Measurements from ENCODE around the gene MAP7D1. TPM values are rescaled to one million over a fixed set of nuclear protein-coding genes. Genes with fewer than 3 reads are reported as not detected.
"Not testable (repeated sequence)": the region's sequence is repeated elsewhere in the genome, so short reads cannot be mapped to it uniquely, and the experiment has no call there.

Gene MAP7D1
- total RNA-seq, 2 experiments from 2014 or later = 122 to 133 TPM

GRCh38 chr1:36179220-36179600 is 23.2 kb downstream of the MAP7D1 start:
- CTCF ChIA-PET = interaction anchor here (1.4 kb wide), 1 partner anchor 30 kb away, joined by 5 read pairs; the partner anchor contains the start of gene TRAPPC3
- POLR2A ChIA-PET = no interaction called here
- ATAC-seq = no peak
- H3K4me3 Mint-ChIP-seq = no peak overlapping the region
- H3K27ac Mint-ChIP-seq = no peak overlapping the region
- no peaks in the 10 kb centered on the region for H3K4me1 Mint-ChIP-seq
- no peak for DNase-seq
- H3K9me3 Mint-ChIP-seq (ENCODE audit: low read depth) = no peaks in the 10 kb centered on the region
- intact Hi-C loops (cut with DNase I, micrococcal nuclease) = no loop called here
- peaks cover 34% of the 10 kb centered on the region for H3K36me3 Mint-ChIP-seq (ENCODE audit: low read depth)
- no peaks in the 10 kb centered on the region for H3K27me3 Mint-ChIP-seq

GRCh38 chr1:36182734-36183133 is 26.8 kb downstream of the MAP7D1 start:
- Mint-ChIP-seq H3K27ac (no peak overlapping the region), H3K4me1 (no peaks in the 10 kb centered on the region)
- POLR2A ChIA-PET = interaction anchor here (1.8 kb wide), 1 partner anchor 33 kb away, joined by 9 read pairs; no protein-coding TSS in a partner anchor

GRCh38 chr1:36183309-36183856 is 27.4 kb downstream of the MAP7D1 start:
- H3K9me3 Mint-ChIP-seq (ENCODE audit: low read depth) = no peaks in the 10 kb centered on the region

More at GRCh38 chr1:36182734-36183133, 26.8 kb downstream of the MAP7D1 start:
- H3K4me3 Mint-ChIP-seq = no peak overlapping the region
- DNase-seq (no peak), ATAC-seq (peak; percentile 34)
- no peaks in the 10 kb centered on the region for H3K9me3 Mint-ChIP-seq (ENCODE audit: low read depth)
- CTCF ChIA-PET = interaction anchor here (0.8 to 1.2 kb wide), 3 partner anchors 14 to 103 kb away, joined by 3 to 8 read pairs (median 3); no protein-coding TSS in a partner anchor
- intact Hi-C loops (cut with DNase I, micrococcal nuclease) = no loop called here
- H3K27me3 Mint-ChIP-seq = no peaks in the 10 kb centered on the region
- H3K36me3 Mint-ChIP-seq (ENCODE audit: low read depth) = peaks cover 24% of the 10 kb centered on the region

GRCh38 chr1:36187800-36188593 is 32.0 kb downstream of the MAP7D1 start:
- ChIA-PET CTCF (interaction anchor here (0.6 to 3.6 kb wide), 29 partner anchors 14 to 299 kb away, joined by 3 to 52 read pairs (median 3); partner anchors contain the start of genes MAP7D1, THRAP3 and TRAPPC3), POLR2A (interaction anchor here (0.8 kb wide), 1 partner anchor 27 kb away, joined by 5 read pairs; no protein-coding TSS in a partner anchor)
- Mint-ChIP-seq H3K4me3 (no peak overlapping the region), H3K36me3 (ENCODE audit: low read depth) (no peaks in the 10 kb centered on the region), H3K27me3 (no peaks in the 10 kb centered on the region), H3K27ac (peak overlapping the region; percentile 56), H3K4me1 (peaks cover 4% of the 10 kb centered on the region), H3K9me3 (ENCODE audit: low read depth) (no peaks in the 10 kb centered on the region)
- peak; percentile 99 for ATAC-seq
- intact Hi-C loops (cut with DNase I, micrococcal nuclease) = loop anchor here (1.0 kb wide), 4 partner anchors 36 to 97 kb away; partner anchors contain the start of genes TRAPPC3 (in 2 of the 2) and THRAP3 (in 1 of the 2)
- DNase-seq = peak; percentile 87

More at GRCh38 chr1:36183309-36183856, 27.4 kb downstream of the MAP7D1 start:
- Mint-ChIP-seq H3K27me3 (no peaks in the 10 kb centered on the region), H3K4me3 (no peak overlapping the region), H3K4me1 (peaks cover 4% of the 10 kb centered on the region), H3K27ac (peak overlapping the region; percentile 67), H3K36me3 (ENCODE audit: low read depth) (peaks cover 23% of the 10 kb centered on the region)
- ATAC-seq (no peak), DNase-seq (no peak)
- CTCF ChIA-PET = interaction anchor here (0.8 to 1.3 kb wide), 4 partner anchors 15 to 102 kb away, joined by 3 to 8 read pairs (median 3); no protein-coding TSS in a partner anchor
- POLR2A ChIA-PET = interaction anchor here (0.5 to 1.8 kb wide), 2 partner anchors 33 to 45 kb away, joined by 3 to 9 read pairs; no protein-coding TSS in a partner anchor
- intact Hi-C loops (cut with DNase I, micrococcal nuclease) = no loop called here

GRCh38 chr1:36196805-36197204 is 40.8 kb downstream of the MAP7D1 start:
- H3K4me1 Mint-ChIP-seq; H3K27me3 Mint-ChIP-seq; H3K4me3 Mint-ChIP-seq; DNase-seq; H3K9me3 Mint-ChIP-seq (ENCODE audit: low read depth); ATAC-seq; intact Hi-C loops (cut with DNase I, micrococcal nuclease); H3K36me3 Mint-ChIP-seq (ENCODE audit: low read depth); H3K27ac Mint-ChIP-seq: not testable (repeated sequence)
- ChIA-PET POLR2A (interaction anchor here (0.7 kb wide), 1 partner anchor 89 kb away, joined by 3 read pairs; no protein-coding TSS in a partner anchor), CTCF (interaction anchor here (0.6 kb wide), 1 partner anchor 48 kb away, joined by 3 read pairs; no protein-coding TSS in a partner anchor)

GRCh38 chr1:36198641-36199040 is 42.7 kb downstream of the MAP7D1 start:
- intact Hi-C loops (cut with DNase I, micrococcal nuclease) = no loop called here

GRCh38 chr1:36199934-36200741 is 44.2 kb downstream of the MAP7D1 start:
- no peak overlapping the region for H3K4me3 Mint-ChIP-seq
- no peaks in the 10 kb centered on the region for H3K36me3 Mint-ChIP-seq (ENCODE audit: low read depth)
- intact Hi-C loops (cut with DNase I, micrococcal nuclease) = no loop called here
- no peak overlapping the region for H3K27ac Mint-ChIP-seq
- ChIA-PET POLR2A (no interaction called here), CTCF (interaction anchor here (0.6 to 1.1 kb wide), 4 partner anchors 23 to 316 kb away, joined by 3 to 4 read pairs (median 3); no protein-coding TSS in a partner anchor)
- H3K4me1 Mint-ChIP-seq = no peaks in the 10 kb centered on the region
- no peak for DNase-seq
- ATAC-seq = no peak
- H3K9me3 Mint-ChIP-seq (ENCODE audit: low read depth) = no peaks in the 10 kb centered on the region
- H3K27me3 Mint-ChIP-seq = peaks cover 8% of the 10 kb centered on the region

More at GRCh38 chr1:36198641-36199040, 42.7 kb downstream of the MAP7D1 start:
- no peaks in the 10 kb centered on the region for H3K36me3 Mint-ChIP-seq (ENCODE audit: low read depth)
- H3K4me1 Mint-ChIP-seq = no peaks in the 10 kb centered on the region
- ChIA-PET CTCF (interaction anchor here (0.8 kb wide), 1 partner anchor 89 kb away, joined by 3 read pairs; no protein-coding TSS in a partner anchor), POLR2A (no interaction called here)
- H3K9me3 Mint-ChIP-seq (ENCODE audit: low read depth) = no peaks in the 10 kb centered on the region
- H3K27ac Mint-ChIP-seq = no peak overlapping the region
- H3K27me3 Mint-ChIP-seq = peaks cover 8% of the 10 kb centered on the region
- no peak overlapping the region for H3K4me3 Mint-ChIP-seq
- DNase-seq (no peak), ATAC-seq (no peak)

GRCh38 chr1:36203027-36203553 is 47.1 kb downstream of the MAP7D1 start:
- Mint-ChIP-seq H3K27me3 (peaks cover 8% of the 10 kb centered on the region), H3K27ac (no peak overlapping the region), H3K4me3 (no peak overlapping the region), H3K9me3 (ENCODE audit: low read depth) (no peaks in the 10 kb centered on the region), H3K36me3 (ENCODE audit: low read depth) (no peaks in the 10 kb centered on the region), H3K4me1 (peaks cover 13% of the 10 kb centered on the region)
- ChIA-PET CTCF (interaction anchor here (1.5 kb wide), 1 partner anchor 80 kb away, joined by 3 read pairs; no protein-coding TSS in a partner anchor), POLR2A (no interaction called here)
- intact Hi-C loops (cut with DNase I, micrococcal nuclease) = no loop called here
- no peak for ATAC-seq
- no peak for DNase-seq

GRCh38 chr1:36203554-36204346 is 47.8 kb downstream of the MAP7D1 start:
- peaks cover 13% of the 10 kb centered on the region for H3K4me1 Mint-ChIP-seq
- no peaks in the 10 kb centered on the region for H3K36me3 Mint-ChIP-seq (ENCODE audit: low read depth)
- H3K4me3 Mint-ChIP-seq = no peak overlapping the region
- no peak for DNase-seq
- H3K27ac Mint-ChIP-seq = peak overlapping the region; percentile 12
- intact Hi-C loops (cut with DNase I, micrococcal nuclease) = no loop called here
- ChIA-PET POLR2A (no interaction called here), CTCF (interaction anchor here (1.5 kb wide), 1 partner anchor 79 kb away, joined by 3 read pairs; no protein-coding TSS in a partner anchor)
- H3K27me3 Mint-ChIP-seq = peaks cover 8% of the 10 kb centered on the region
- H3K9me3 Mint-ChIP-seq (ENCODE audit: low read depth) = no peaks in the 10 kb centered on the region
- ATAC-seq = no peak

- ChIA-PET POLR2A (no interaction called here), CTCF (no interaction called here)
- H3K9me3 Mint-ChIP-seq (ENCODE audit: low read depth) = no peaks in the 10 kb centered on the region
- peaks cover 13% of the 10 kb centered on the region for H3K4me1 Mint-ChIP-seq
- no peak overlapping the region for H3K27ac Mint-ChIP-seq
- intact Hi-C loops (cut with DNase I, micrococcal nuclease) = no loop called here
- no peaks in the 10 kb centered on the region for H3K36me3 Mint-ChIP-seq (ENCODE audit: low read depth)
- peaks cover 8% of the 10 kb centered on the region for H3K27me3 Mint-ChIP-seq
- DNase-seq (no peak), ATAC-seq (no peak)
- H3K4me3 Mint-ChIP-seq = no peak overlapping the region
These were observed 48.5 kb downstream of the MAP7D1 start for GRCh38 chr1:36204347-36204909.
